SKM-1 treated with dmso at 0.1 percent for 144 hours (cell line): ENCODE measurements around the gene TRAM2.

Experiments used
- DNase-seq: peaks from one replicate; lab custom pipeline; 2025; ENCODE audit not compliant: unreplicated experiment; lab: John Stamatoyannopoulos, UW

Gene TRAM2

DNA sequence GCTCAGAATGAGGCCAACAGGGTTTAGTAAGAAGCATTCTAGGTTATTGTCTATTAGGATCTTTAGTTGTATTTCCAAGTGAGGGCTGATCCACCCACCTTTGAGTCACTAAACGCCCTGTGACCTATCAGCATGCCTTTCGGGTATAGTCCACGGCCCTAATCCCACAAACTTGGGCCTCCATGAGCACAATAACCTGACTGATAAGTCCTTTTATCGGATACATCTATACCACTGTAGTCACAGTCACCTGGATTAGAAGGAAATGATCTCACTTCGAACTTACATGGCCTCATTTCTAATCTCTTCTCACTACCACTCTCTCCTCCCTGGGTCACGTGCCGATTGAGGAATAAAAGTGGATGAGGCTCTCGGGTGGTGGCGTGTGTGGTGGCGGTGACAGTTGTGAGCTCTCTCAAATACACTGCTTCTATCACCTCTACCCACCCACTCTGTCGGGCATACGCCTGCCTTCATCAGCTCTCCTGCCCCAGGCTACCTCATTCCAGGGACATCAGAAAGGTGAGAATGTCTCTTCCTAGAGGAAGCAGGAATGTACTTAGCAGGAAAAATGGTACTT is 65.2 kb downstream of the TRAM2 start:
- no peak for DNase-seq

DNA sequence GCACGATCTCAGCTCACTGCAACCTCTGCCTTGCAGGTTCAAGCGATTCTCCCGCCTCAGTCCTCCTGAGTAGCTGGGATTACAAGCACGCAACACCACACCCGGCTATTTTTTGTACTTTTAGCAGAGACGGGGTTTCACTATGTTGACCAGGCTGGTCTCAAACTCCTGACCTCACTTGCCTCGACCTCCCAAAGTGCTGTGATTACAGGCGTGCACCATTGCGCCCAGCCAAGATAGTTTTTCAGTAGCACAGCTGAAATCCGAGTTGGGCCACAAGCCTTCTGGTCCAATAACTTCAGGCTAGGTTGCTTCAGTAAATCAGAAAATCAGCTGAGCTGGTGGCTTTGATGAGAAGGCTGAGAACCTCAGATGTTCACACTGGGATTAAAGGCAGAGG is 65.7 kb downstream of the TRAM2 start:
- DNase-seq, result no peak

DNA sequence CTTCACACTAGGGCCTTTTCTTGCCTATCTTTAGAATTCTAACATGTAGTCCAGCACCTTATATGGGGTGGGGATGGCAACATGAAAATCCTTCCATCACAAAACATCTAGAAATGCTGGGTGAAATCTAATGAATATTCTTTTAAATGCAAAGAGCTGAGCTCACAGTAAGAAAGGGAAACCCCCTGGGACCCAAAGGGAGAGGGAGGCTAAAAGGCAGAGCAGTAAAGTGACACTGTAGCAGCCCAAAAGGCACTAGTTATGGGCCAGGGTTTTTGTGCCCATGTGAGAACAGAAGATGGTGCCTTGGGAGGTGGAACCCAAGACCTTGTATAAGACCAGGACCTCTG is 66.7 kb downstream of the TRAM2 start:
- DNase-seq, result no peak

DNA sequence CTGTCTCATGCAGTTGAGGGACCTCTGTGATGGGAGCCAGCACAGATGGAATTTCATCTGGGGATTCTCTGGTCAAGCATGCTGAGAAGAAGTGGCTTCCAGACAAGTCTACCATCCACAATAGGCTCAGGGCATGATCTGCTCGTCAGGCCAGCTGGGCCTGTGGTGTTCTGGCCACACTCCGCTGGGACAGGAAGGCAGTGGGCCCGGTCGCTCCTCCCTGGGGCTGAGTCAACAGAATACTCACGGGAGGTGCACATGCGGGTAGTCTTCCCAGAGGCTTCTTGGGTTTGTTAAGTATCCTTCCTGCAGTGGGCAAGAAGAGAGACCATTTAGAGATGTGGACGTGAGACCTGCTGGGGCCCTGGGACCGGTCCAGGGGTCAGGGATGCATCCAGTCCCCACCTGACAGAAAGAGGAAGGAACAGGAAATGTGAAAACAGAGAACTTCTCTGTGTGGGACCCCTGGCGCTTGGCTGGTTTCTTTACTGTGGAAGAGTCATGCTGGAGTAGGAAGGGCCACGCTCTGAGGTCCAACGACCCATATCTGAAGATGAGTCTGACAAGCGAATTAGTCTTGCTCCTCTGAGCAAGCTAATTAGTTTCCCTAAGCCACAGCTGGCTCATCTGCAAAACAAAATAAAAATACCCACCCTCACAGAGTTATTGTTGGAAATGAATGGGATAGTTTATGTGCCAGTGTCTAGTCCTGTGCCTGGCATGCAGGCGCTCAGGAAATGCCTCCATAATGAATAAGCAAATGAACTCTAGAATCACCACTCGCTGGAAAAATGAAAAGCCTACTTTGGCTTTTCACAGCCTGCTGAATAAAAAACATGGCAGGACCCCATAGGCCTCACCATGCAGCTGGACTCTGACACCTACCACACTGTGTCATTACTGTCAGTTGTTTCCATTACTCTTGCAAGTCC is 67.3 kb downstream of the TRAM2 start:
- DNase-seq, result no peak

DNA sequence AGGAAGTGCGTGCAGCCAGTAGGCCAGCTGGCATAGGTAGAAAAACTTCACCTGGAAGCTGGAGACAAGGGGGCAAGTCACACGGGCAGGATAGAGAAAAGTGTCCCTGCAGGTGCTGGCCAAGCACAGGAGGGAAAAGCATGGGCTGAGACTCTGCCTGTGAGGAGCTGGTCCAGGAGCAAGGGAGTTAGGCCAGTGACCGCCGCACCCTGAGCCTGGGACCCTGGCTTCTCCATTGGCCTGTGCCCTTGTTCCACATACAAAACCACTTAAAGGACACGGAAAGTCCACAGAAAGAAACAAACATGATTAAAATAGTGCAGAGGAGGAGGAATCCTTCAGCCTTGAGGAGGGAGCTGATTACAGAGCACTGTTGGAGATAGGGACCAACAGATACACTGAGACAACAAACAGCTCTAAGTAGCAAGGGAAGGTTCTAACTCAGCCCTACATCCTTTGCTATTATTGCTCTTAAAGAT is 68.6 kb downstream of the TRAM2 start:
- DNase-seq, result no peak

DNA sequence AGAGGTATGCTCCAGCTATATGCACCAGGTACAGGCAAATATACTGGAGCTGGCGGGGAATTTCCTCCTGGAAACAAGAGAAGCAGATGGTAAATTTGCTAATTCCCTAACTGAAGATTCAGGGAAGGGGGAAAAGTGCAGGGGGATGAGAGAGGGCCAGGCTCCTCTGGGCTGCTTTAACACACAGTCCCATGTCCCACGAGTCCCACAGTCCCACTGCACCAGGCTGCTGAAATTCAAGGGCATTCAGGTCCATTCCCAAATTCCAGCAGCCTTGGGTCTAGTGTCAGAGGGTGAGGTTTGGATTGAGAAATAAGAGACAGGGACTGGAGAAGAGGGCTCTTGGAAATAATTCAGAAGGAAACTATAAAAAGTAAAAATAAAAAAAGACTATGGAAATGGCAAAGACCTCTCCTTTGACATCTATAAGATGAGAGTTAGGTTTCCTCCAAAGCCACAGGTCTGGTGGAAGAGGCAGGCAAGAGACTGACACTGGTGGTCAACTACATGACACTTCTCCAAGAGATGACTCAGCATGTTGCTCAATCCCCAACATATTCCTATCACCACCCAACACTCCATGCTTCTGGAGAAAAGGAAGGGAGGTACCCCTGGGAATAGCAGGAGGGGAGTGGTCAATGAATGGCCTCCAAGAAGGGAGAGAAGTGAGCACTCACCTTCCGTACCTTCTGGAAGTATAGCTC is 69.2 kb downstream of the TRAM2 start:
- DNase-seq, result no peak

DNA sequence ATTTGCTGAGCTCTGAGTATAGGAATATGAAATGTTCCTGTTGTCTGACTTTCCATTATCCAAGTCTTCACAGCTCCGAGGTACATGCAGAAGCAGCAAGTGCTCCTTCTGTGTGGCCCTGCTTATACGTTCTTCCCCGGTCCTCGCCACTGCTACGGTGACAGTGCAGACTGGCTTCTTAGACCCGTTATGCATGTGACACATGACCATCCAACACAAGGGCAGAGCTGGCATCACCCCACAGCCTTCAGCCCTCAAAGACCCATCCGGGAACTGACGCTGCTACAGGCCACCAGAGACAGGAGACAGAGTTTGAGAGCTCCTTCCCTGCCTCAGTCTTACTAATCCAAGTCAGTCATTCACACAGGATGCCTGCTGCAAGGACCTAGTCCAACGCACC is 70.4 kb downstream of the TRAM2 start:
- no peak for DNase-seq

DNA sequence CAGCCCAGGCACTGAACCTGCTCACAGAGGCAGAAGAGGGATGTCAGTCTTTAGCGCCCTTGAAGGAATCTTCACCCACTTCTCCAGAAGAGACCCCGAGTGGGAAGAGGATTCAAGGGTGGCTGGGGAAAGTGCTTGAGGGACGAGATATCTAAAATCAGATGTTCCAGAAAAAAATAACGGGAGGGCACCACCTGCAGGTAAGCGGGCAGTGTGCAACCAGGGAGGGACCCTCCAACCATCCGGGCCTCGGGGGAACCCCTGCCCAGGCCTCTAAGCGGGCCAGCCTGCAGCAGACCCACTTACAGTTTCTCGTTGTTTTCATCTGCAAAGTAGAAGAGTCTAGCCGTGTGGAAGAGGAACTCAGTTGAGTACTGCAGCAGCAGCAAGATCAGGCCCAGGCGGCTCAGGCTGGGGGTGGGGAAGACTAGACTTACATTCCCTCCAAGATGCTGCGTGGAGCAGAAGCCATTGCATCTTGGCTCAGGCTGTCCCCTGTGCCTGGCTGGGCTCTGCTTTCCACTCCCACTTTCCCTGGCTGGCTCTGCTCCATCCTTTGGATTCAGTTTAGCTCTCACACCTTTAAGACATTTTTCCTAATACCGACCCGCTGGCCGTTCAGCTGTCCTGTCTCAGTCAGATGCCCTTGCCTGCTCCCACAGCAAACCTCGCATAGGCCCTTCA is 71.0 kb downstream of the TRAM2 start:
- DNase-seq, result no peak

DNA sequence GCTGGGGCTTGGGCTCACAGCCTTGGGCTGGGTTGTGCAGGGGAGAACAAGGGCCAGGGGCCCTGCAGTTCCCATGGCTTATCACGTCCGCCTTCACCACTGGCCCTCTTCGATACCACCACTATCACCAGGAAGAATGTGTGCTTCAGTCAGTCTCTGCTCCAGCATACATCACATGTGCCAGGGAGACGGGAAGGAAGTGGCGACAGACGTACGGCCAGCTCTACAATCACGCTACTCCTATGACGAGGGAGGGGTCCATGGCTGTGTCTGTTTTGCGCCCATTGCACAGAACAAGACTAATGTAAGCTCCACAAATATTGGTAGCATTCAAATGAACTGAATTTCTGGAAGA is 72.1 kb downstream of the TRAM2 start:
- no peak for DNase-seq

DNA sequence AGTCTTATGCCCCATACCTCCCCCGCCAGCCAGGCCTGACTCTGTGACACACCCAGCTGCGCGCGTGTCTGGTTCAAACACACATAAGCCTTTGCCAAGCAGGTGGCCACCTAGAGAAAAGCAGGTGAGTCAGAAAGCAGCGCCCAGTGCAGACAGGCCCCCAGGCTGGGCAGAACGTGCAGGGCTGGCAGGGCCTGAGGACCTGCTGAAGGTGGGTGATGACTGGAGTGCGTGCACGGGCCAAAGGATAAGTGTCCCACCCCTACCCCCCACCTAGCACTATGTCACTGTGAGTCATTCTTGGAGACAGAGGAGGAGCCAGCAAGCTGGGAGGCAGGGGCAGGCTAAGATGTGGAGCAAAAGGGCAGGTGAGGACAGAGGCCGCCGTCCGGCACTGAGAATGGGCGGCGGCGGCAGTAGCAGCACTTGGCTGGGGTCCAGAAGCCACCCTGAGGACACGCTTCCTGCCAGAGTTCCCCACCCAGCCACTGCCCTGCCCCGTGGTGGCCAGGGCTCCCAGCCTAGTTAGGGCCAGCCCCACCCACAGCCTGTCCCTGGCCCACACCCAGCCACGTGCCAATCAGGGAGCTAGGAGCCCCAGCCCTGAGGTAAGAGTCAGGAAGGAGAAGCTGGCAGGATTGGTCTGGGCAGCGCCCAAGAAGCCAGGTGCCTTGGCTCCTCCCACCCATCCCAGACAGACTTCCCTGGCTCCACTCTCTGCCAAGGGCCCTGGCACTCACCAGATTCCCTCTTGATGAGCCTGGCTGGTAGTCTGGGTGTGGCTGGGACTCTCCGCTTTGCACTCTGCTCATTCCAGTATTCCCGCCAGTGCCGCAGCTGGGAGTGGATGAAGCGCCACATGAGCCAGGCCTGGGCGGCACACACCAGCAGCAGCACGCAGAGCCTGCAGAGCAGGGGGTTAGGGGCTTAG is 72.7 kb downstream of the TRAM2 start:
- DNase-seq, result no peak

DNA sequence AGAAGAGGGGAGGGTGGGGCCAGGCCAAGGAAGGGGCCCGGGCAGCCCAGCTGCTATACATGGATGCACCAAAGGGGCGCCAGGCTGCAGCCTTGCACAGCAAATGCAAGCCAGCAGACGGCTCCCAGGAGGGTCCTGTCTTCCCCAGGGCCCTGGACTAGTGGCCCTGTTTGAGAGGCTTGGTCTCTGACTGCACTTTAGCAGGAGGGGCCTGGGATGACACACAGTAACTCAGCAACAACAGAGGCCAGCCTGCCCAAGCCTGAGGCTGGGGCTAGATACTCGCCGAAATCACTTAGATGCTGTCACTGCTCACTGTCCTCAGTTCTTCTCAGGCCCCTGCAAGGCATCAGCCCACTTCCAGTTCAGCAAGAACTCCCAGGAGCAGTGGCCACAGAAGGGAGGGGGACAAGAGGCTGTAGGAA is 73.5 kb downstream of the TRAM2 start:
- no peak for DNase-seq

DNA sequence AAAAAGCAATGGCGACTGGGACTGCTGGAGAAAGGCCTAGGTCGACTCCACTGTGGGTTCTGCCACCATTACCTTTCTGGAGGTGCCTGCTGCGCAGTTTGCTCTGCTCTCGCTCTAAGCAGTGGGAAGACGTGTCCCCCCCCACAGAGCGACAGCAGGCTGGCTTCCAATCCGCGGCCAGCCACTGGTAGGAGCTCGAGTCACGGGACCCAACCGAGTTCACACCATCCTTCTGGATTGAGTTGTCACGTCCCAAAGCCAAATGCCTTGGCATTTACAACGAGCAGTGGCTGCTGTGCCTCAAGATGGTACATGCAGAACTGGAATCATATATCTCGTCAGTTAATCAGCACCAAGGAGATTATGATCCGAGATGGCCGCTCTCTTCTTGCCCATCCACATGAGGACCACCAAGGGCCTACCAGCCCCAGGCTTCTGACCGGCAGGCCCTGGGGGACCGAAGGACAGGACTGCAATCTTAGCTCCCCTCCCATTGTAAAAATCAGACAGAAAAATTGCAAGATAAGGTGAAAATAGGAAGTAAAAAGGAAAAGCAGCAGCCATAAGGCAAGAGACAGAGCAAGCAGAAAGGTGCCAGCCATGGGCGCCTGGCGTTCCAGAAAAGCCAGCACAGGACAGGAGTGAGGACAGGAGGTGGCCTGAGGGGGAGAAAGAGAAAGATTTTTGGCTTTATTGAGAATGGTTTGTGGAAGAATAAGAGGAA is 74.4 kb downstream of the TRAM2 start:
- no peak for DNase-seq

DNA sequence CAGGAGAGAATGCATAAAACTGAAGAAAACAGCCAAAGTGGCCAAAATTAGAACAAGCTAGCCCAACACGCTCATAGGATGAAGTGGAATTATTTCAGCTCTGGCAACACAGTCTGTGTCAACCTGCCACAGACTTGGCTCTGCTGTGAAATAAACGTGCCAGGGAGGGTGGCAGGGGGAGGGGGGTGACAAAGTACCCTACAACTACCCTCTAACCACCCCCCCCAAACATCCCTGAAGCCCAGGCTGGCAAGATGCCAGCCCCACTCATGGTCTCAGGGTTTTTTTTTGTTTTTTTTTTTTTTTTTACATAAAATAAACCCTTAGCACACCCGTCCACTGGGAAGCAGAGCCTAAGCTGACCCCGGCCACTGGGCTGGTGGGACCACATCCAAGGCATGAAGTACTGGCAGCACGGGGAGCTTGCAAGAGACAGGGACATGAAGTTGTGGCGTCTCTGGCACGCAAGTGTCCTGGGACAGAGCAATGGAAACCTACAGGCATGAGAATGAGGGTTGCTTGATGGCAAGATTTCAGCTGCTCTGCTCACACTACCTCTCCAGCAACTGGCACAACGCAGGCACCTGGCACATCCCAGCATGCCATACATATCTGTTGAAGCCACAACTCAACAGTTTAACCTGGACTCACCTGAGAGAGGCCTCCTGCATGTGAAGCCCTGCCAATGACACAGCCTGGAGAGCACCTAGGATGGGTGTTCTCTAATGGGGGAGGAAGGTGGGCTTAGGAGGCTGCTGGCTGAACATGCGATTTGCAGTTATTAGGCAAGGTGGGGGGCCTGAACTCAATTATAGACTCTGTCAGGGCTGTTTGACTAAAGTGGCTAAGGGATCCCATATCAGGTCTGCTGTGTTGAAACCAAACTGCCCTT is 76.4 kb downstream of the TRAM2 start:
- DNase-seq, result no peak

DNA sequence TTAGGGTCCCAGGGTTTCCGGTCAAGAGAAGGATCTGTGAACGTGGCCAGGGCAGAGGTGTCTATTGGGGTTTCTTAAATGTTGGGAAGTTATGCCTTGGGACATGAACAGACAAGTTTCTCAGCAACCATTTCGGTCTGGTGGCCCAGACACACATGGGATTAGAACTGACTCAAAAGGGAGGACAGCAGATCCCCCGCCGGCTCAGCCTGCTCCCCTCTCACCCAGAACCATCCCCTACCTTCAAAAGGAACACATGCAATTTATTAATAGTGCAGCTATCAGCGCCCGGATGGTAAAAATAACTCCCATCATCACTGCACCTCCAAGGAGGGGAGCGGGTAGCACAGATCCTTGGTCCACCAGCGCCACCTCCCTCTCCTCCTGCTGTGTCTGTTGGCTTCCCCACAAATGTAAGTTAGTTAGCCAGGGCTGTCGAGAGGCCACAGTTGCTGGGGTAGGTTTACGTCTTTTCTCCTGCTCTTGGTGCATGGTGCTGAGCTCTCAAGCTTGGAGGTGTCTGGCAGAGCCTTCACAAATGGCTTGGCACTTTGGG is 77.1 kb downstream of the TRAM2 start:
- DNase-seq, result no peak

DNA sequence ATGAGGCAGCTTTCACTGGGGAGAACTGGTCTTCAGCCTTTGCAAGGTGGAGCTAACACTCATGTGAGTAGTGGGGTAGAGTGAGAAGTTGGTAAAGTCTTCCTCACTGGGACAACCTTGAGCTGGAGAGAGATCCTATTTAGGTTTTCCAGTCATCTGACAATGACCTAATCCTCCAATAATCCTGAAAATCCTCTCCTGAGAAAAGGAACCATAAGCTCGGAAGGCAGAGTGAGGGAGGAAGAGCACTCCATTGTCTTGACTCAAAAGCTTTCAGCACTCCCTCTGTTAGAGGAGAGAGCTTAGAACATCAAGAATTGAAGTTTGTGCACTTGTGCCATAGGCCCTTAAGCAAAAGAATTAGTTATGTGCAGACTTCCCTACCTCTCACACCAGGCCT is 77.8 kb downstream of the TRAM2 start:
- no peak for DNase-seq

DNA sequence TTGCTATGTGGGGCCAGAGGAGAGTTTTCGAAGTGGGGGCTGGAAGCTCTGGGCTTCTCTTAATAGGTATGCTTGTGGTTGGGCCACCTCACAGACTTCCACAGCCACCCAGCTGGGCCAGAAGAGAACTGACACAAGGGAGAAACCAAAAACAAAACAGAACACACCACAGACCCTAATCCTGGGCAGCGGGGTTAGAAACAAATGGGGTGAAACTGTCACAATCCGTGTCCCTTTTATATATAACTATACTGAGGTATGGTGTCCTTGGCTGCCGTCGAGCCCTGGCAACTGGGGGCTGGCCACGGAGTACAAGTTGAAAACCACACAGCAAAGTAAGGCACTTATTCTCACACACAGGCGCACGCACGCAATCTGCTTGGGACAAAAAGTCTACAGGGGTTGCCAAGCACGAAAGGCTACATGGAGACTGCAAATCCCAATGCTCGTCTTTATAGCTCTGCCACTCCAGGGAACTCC is 78.3 kb downstream of the TRAM2 start:
- no peak for DNase-seq

DNA sequence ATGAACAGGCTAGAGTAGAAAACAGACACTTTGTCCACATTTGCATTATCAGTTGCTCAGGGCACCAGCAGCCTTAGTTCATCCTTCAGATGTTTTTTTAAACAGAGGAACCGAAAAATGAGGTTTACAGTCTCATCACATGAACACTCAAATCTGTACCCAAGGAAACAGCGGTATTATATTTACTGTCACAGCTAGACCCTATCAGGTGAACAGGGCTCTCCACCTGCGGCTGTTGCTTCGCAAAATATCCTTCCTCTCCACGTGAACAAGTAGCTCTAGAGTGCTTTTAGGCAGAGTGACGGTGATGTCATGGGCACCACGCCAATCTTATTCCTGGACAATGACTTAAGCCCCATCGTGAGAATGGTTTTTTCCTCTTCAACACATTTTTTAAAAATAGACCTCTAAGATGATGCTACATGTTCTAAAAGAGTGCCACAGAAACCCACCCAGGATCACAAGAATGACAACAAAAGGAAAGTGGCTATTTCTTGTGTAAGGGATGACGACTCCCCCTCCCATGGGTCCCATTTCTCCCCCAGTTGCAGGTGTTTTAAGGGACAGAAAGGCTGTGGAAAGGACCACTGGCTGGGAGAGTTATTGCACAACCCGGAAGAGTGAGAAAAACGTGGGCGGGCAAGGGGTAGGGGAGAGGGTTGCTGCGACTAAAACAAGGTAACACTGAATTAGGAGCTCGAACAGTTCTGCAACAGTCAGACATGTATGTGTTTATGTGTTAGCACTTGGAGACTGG is 79.0 kb downstream of the TRAM2 start:
- no peak for DNase-seq

DNA sequence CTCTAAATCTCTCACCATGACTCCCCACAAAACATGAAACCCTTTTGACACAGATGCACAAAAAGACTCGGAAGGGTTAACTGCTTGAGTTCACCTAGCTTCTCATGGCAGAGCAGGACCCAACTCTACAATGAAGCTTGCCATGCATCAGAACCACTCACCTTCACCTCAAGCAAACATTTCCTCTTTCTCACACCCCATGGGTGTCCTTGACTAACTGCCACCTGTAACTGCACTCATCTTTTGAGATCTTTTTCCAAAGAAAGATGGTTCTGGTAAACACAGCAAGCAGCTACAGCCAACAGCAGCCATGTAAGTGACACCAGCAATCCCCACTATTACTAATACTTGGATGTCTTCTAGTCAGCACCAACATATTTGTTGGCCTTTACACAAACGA is 80.2 kb downstream of the TRAM2 start:
- DNase-seq, result no peak
